Prostate gland (tissue), 2 donors: Measurements from ENCODE around the gene ZNF248.

Source experiments
- POLR2AphosphoS5 ChIP-seq: sonication (generic); formaldehyde crosslinking; IDR thresholded peaks from one replicate; pipeline ENCODE4 v1.6.1; 2017; ENCODE audit warnings: antibody characterized with exemption
- TF ChIP-seq, protein P1 (sequence below), 4 experiments: fragments of 200-600 bp in 2 of 4; fragments of 450-650 bp in 2 of 4; sonication (generic) in 2 of 4; IDR thresholded peaks; 1 replicate in 3 of 4; 2 replicates in 1 of 4; pipeline ENCODE4 v1.5.1; 2016 to 2019; ENCODE audit warnings: antibody characterized with exemption in 4 of 4, mild to moderate bottlenecking in 2 of 4, moderate library complexity in 2 of 4

DNA sequence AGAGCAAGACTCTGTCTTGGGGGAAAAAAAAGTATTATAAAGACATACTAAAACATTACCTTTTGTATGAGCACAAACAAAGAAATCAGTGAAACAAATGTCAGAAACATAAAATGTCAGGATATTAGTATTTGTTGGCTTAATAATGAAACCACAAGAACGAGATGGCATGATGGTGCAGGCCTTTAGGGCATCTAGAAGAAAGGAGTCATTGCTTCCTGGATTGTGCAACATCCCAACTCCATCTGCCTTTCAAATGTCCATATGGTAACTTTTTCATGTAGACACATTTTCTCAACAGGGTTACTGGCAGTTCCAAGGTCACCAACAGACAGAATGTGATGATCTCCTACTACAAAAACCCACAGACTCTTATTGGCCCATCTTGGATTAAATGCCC is 96.6 kb downstream of the ZNF248 start:
- TF ChIP-seq, protein P1, sequence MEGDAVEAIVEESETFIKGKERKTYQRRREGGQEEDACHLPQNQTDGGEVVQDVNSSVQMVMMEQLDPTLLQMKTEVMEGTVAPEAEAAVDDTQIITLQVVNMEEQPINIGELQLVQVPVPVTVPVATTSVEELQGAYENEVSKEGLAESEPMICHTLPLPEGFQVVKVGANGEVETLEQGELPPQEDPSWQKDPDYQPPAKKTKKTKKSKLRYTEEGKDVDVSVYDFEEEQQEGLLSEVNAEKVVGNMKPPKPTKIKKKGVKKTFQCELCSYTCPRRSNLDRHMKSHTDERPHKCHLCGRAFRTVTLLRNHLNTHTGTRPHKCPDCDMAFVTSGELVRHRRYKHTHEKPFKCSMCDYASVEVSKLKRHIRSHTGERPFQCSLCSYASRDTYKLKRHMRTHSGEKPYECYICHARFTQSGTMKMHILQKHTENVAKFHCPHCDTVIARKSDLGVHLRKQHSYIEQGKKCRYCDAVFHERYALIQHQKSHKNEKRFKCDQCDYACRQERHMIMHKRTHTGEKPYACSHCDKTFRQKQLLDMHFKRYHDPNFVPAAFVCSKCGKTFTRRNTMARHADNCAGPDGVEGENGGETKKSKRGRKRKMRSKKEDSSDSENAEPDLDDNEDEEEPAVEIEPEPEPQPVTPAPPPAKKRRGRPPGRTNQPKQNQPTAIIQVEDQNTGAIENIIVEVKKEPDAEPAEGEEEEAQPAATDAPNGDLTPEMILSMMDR (IDR thresholded peaks at IDR 0.05): no peak
- no peak for TF ChIP-seq POLR2AphosphoS5
